ENCODE results near the gene BCAP31.
"Not testable (repeated sequence)": the region's sequence is repeated elsewhere in the genome, so short reads cannot be mapped to it uniquely, and the experiment has no call there.

Gene BCAP31

GRCh38 chrX:153733651-153734240 is 9.6 kb upstream of the BCAP31 start:
- no peak for DNase-seq (ENCODE audit: low read depth)

DNA sequence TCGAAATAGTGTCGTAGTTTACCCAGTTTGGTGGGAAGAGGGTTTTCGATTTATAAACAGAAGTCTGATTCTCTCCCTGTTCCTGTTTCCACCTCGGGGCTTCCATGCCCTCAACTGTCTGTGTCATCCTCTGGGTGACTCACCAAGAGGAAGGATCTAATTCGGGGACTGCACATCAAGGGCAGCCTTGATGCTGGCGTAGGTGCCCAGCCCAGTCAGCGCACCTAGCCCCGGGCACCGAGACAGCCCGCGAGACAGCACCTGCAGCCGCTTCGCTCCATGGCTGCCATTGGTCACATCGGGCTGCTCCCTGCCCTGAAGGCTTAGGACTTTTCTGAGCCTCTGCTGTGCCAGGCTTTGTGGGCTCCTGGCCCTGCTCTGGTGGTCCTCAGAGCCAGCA is 8.2 kb upstream of the BCAP31 start:
- DNase-seq (ENCODE audit: low read depth), result no peak

- DNase-seq (ENCODE audit: low read depth), result no peak
These were observed 7.6 kb upstream of the BCAP31 start for GRCh38 chrX:153731845-153732215.

DNA sequence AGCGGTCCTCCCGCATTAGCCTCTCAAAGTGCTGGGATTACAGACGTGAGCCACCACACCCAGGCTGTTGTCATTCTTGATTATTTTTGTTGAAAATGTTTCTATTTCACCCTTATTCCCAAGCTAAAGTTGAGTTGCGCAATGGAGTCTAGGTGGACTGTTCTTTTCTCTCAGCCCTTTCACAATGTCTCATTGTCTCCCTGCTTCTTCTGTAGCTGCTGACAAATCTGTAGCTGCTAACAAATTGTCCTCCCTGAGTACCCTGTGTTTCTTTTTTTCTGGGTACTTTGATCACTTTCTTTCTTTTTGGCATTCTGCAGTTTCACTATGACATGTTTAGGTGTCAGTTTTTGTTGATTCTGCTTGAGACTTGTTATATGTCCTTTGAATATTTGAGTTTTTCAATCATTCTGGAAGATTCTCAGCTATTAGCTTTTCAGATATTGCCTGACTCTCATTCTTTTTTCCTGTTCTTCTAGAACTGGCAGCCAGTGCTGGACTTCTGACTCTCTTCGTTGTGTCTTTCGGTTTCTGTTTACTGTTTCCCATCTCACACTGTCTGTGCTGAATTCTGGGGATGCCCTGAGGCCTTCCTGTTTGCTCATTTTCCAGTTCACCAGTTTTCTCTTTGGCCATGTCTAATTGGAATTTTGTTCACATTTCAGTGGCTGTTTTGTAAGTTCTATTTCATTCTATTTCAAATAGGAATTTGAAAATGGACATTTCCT is 7.1 kb upstream of the BCAP31 start:
- no peak for DNase-seq (ENCODE audit: low read depth)

GRCh38 chrX:153730115-153730514 is 5.9 kb upstream of the BCAP31 start:
- DNase-seq (ENCODE audit: low read depth), result not testable (repeated sequence)

DNA sequence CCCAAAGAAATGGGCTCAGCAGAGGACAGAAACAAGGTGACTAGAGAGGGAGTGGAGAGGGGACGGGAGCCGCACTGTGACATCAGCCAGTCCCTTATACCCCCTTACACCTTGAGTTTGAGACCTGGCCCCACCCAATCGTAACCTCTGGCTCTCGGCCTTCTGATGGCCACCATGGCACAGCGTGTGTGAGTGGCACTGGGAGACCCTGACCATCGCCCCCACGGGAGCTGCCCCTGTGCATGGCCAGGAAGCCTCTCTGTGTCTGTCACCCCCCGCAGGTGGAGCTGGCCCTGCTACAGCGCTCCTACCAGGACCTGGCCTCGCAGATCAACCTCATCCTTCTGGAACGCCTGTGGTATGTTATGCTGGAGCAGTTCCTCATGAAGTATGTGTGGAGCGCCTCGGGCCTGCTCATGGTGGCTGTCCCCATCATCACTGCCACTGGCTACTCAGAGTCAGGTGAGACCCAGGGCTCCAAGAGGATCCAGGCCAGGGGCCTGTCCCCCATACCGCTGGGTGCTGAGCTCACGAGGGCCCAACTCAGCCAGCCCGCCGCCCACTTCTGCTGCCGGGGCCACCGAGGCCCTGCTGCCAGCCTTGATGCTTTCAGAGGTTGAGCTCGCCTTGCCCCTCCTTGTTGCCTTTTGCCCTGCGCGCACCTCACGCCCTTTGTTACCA is 4.9 kb upstream of the BCAP31 start:
- no peak for DNase-seq (ENCODE audit: low read depth)

GRCh38 chrX:153728095-153728494 is 3.9 kb upstream of the BCAP31 start:
- no peak for DNase-seq (ENCODE audit: low read depth)

DNA sequence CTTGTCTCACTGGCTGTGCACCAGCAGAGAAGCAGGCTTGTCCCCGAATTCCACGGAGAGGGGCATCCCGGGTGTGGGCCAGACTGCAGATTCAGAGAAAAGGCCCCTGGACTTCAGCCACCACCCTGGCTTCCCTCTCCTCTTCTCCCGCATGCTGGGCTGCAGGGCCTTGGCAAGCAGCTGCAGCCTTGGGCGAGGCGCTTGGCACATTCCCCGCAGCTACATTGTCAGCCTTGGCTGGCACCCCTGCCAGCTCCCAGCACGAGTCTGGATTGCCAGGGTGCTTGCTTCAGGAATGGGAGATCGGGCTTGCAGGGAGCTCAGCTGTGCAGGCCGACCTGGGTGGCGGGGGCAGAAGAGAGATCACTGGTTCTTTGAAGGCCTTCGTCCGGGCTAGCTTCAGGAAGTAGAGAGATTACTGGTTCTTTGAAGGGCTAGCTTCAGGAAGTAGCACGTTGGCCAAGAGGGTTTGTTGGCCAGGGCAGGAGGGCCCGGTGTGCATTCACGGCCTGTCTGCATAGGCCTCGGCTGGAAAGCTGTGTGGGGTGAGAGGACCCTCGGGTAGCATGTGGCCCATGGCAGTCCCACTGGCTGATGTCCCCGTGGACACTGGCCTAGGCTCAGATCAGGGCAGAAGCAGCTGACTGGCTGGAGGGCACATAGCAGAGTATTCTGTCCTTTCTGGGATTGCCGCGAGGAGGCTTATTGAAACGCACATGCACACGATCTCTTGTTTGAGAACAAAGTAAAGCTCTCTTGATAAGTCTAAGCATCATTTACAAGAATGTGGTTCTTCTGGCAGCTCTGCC is 3.1 kb upstream of the BCAP31 start:
- DNase-seq (ENCODE audit: low read depth), result no peak

DNA sequence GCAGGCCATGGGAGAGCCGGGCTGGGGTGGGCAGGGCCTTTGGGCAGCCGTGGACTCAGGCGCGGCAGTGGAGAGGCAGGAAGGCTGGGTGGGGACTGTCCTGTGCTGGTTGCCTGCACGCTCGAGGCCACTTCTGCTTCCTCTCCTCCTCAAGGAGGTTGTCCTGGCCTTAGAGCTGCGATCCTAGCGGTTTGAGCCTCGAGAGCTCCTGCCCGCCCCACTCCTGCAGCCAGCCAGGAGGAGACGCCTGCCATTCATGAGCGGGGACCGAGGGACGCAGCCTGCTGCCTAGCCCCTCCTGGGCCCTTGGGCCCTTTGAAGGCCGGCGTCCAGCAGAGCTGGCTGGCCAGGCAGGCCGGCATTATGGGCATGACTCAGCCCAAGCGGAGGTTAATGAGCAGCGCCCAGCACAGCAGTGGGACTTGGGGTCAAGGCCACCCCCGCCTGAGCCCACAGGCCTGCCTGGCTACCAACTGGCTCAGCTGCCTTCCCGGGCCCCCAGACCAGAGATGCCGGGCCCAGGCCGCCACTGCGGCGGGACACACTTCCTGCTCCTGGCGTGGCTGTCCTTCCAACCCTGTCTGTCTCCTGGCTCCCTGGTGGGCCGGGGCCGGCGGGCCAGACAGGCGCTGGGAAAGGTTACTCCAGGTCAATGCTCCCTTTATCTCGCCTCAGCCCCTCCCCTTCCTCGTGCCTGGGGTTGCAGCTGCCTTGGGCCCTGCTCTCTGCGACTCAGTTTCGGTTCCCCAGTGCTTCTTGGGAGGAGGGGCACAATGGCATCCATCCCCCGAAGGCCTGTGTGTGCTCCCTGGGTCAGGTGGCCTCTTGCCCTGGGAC is 2.3 kb upstream of the BCAP31 start:
- no peak for DNase-seq (ENCODE audit: low read depth)

DNA sequence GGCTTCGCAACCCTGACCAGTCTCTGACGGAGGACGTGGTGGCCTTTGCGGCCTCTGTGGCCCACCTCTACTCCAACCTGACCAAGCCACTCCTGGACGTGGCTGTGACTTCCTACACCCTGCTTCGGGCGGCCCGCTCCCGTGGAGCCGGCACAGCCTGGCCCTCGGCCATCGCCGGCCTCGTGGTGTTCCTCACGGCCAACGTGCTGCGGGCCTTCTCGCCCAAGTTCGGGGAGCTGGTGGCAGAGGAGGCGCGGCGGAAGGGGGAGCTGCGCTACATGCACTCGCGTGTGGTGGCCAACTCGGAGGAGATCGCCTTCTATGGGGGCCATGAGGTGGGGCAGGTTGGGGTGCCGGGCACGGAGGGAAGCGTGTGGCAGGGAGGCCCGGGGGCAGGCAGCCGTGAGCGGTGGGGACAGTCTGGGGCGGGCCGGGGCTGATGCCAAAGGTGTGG is 1.7 kb upstream of the BCAP31 start:
- no peak for DNase-seq (ENCODE audit: low read depth)

DNA sequence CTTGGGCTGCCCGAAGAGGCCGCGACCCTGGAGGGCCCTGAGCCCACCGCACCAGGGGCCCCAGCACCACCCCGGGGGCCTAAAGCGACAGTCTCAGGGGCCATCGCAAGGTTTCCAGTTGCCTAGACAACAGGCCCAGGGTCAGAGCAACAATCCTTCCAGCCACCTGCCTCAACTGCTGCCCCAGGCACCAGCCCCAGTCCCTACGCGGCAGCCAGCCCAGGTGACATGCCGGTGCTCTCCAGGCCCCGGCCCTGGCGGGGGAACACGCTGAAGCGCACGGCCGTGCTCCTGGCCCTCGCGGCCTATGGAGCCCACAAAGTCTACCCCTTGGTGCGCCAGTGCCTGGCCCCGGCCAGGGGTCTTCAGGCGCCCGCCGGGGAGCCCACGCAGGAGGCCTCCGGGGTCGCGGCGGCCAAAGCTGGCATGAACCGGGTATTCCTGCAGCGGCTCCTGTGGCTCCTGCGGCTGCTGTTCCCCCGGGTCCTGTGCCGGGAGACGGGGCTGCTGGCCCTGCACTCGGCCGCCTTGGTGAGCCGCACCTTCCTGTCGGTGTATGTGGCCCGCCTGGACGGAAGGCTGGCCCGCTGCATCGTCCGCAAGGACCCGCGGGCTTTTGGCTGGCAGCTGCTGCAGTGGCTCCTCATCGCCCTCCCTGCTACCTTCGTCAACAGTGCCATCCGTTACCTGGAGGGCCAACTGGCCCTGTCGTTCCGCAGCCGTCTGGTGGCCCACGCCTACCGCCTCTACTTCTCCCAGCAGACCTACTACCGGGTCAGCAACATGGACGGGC is 1.0 kb upstream of the BCAP31 start:
- DNase-seq (ENCODE audit: low read depth), result no peak

GRCh38 chrX:153723351-153724251 is 586 bp downstream of the BCAP31 start:
- DNase-seq (ENCODE audit: low read depth), result no peak

DNA sequence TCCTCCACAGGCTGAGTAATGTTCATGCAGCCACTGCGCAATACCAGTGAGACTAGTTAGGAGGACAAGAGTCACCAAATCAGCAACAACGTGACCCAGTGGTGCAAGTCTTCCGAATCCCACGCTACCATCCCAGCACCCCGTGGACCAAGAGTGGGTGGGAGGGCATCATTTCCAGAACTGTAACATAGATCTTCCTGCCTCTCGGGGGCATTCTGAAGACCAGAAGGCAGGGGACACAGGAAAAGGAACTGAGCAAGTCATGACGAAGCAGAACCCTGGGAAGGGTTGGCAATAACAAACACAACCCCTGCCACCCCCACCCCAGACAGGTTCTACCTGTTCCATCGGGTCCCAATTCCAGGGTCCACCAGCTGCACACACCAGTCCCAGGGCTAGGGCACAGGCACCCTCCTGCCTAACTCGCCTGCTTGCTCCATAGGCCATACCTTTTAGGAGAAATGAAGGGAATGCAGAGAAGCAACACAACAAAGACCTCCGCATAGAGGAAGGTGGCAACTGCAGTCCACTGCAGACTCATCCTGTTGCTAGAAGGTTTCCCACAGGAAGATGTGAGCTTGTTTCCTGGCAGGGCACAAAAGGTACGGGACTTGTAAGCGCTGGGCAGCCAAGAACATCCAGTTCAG is 1.4 kb downstream of the BCAP31 start:
- DNase-seq (ENCODE audit: low read depth), result no peak

DNA sequence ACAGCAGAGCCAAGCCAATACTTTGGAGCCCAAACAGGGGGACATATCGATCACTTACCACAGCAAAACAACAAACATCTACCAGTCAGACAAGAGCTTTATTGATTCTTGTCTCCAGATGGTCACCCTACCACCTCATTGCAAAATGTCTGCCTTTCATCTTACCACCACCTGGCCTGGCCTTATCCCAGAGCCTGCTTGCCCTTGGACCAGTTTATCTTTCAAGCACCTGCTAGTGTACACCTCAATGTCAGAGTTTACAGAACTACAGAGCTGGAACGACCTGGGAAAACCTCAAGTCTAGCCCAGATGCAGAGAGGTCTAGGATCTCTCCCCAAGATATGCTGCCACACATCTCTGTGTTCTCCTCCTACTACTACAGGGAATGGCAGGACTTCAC is 4.5 kb downstream of the BCAP31 start:
- DNase-seq (ENCODE audit: low read depth), result no peak

DNA sequence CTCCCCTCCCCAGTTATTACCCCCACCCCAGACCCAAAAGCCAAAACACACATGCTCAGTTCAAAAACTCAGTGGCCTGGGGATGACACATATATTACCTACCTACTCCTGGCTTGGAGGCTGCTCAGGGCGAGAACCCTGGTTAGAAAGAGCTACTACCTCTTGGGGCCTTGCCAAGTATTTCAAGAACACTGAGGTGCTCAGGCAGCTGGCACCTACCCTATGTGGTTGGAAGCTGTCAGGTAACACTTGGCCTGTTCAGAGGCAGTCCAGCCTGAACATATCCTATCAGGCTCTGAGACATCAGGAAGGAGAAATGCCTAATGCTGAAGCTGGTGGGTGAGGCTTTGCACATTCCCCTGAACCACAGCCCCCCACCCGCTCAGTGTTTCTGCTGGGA is 4.9 kb downstream of the BCAP31 start:
- no peak for DNase-seq (ENCODE audit: low read depth)

- no peak for DNase-seq (ENCODE audit: low read depth)
These were observed 6.7 kb downstream of the BCAP31 start for GRCh38 chrX:153717445-153717844.

GRCh38 chrX:153714256-153714655 is 9.9 kb downstream of the BCAP31 start:
- no peak for DNase-seq (ENCODE audit: low read depth)

GRCh38 chrX:153709726-153710674 is 14.2 kb downstream of the BCAP31 start:
- DNase-seq (ENCODE audit: low read depth), result no peak
